Vagina (tissue), 2 donors: ENCODE measurements around the gene SLAMF6. TPM values are rescaled to one million over a fixed set of nuclear protein-coding genes. Genes with fewer than 3 reads are reported as not detected.

ENCODE experiments used
- DNase-seq, 2 donors: peaks; one replicate each; pipeline ENCODE4 v3.0.0-alpha.2; 2017; ENCODE audit errors: extremely low spot score in 2 of 2
- H3K27ac ChIP-seq: fragments of 200-600 bp; sonication (generic); one replicate; pipeline ENCODE4 v1.5.1; 2019
- H3K27me3 ChIP-seq: fragments of 200-600 bp; sonication (generic); one replicate; pipeline ENCODE4 v1.5.1; 2019
- H3K36me3 ChIP-seq, 2 donors: fragments of 200-600 bp; sonication (generic); one replicate each; pipeline ENCODE4 v1.5.1; 2017 to 2019
- H3K4me1 ChIP-seq: fragments of 200-600 bp; sonication (generic); one replicate; pipeline ENCODE4 v1.5.1; 2019
- H3K4me3 ChIP-seq, 2 donors: fragments of 200-600 bp; sonication (generic); 1 replicate in 1 of 2; 2 replicates in 1 of 2; pipeline ENCODE4 v1.5.1; 2016 to 2019
- H3K9me3 ChIP-seq: fragments of 200-600 bp; sonication (generic); one replicate; pipeline ENCODE4 v1.5.1; 2019
- CTCF ChIP-seq, 3 experiments: fragments of 450-650 bp in 2 of 3; fragments of 200-600 bp in 1 of 3; sonication (generic) in 1 of 3; IDR thresholded peaks; one replicate each; pipeline ENCODE4 v1.5.1; 2017 to 2019; ENCODE audit warnings: antibody characterized with exemption in 3 of 3, mild to moderate bottlenecking in 2 of 3, moderate library complexity in 2 of 3
- POLR2A ChIP-seq, 2 donors: fragments of 450-650 bp; IDR thresholded peaks; one replicate each; pipeline ENCODE4 v1.6.1; 2017; ENCODE audit warnings: antibody characterized with exemption in 2 of 2, mild to moderate bottlenecking in 2 of 2, moderate library complexity in 2 of 2
- POLR2AphosphoS5 ChIP-seq, 2 donors: sonication (generic); formaldehyde crosslinking; IDR thresholded peaks; one replicate each; pipeline ENCODE4 v1.9.0; 2017; ENCODE audit warnings: antibody characterized with exemption in 2 of 2, mild to moderate bottlenecking in 2 of 2, low read depth in 1 of 2; ENCODE audit not compliant: insufficient read depth in 1 of 2
- intact Hi-C: fragments of 100-400 bp; cut with DNase I; formaldehyde crosslinking; loops from one replicate; pipeline ENCODE4 v1.15.1; 2023
- total RNA-seq: library from RNA; depleted of rRNA; stranded (reverse); fragments of >200 nt; gene quantifications from one replicate; pipeline ENCODE4 v1.2.3, GENCODE V29; 2016

The SLAMF6 gene
- total RNA-seq, 1 donor from 2014 or later: 8.6 TPM

DNA sequence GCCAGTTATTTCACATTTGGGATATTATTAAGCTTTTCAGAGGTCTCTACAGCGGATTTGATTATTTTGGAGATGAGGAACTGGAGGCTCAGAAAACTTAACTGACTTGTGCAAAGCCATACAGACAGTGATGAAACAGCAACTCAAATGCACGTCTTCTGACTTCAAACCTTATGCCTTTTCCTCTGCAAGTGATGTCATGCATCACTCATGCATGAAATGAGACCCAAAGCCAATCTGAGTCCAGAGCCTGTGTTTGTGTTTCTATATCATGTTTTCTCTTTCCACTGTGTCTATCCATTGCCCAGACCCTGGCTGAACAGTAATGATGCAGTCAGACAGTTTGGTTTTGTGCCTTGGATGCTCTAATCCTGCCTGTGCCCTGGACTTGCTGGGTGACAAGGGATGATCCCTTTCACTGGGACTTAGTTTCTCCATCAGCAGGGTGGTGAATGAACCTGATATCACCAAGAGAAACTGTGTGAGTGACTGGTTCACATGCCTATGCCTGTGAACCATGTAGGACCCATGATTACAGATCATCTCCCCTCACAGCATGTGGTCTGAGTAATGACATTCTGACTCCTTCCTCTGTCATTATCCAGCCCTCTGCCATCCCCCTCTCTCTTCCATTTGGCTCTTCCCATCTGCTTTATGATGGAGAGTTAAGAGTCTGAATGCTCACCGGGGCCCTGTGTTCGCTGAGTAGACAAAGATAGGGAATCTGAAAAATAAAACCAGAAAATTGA is 33.4 kb downstream of the SLAMF6 start:
- H3K4me3 ChIP-seq: no peak overlapping the region
- H3K27ac ChIP-seq: no peak overlapping the region
- no peaks in the 10 kb centered on the region for H3K36me3 ChIP-seq
- DNase-seq: no peak
- intact Hi-C loops: no loop called here
- no peaks in the 10 kb centered on the region for H3K27me3 ChIP-seq
- no peaks in the 10 kb centered on the region for H3K9me3 ChIP-seq
- H3K4me1 ChIP-seq: no peaks in the 10 kb centered on the region
- TF ChIP-seq CTCF (IDR thresholded peaks at IDR 0.05) (no peak), POLR2A (IDR thresholded peaks at IDR 0.05) (no peak), POLR2AphosphoS5 (IDR thresholded peaks at IDR 0.05; ENCODE audit: insufficient read depth in 1 of 2, low read depth in 1 of 2) (no peak)

DNA sequence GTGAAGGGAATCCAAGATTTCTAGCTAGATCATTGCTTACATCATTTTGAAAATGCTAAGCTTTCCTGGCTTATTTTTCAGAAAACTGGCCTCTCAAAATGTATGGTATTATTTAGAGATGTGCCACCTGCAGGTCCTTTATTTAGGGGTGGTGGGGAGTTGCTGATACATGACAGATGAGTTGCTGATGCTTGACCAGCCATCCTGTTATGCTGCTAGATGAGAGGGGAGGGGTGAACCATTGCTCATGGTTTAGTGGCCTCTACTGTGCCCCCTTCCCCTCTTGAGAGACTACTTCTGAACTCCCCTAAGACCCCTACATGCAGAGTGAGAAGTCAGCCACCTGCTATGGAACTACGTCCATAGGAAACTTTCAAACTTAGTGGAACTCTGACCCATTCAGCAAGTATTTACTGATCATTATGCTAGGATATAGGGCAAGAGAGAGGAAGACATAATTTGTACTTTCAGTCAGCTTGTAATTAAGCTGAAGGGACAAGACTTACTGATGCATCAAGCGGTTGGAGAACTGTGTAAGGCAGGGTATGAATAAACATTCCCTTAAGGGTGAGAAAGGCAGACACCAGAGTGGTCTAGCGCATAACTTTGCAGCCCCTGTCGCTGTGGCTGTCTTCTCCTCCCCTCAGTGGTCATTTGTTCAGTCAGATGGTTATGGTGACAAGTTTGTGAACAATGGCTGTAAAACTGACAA is 34.6 kb downstream of the SLAMF6 start:
- TF ChIP-seq CTCF (IDR thresholded peaks at IDR 0.05): no peak
- TF ChIP-seq POLR2AphosphoS5 (IDR thresholded peaks at IDR 0.05; ENCODE audit: insufficient read depth in 1 of 2, low read depth in 1 of 2): no peak
- no peak for TF ChIP-seq POLR2A (IDR thresholded peaks at IDR 0.05)
- Histone ChIP-seq H3K36me3 (no peaks in the 10 kb centered on the region), H3K27me3 (no peaks in the 10 kb centered on the region), H3K27ac (no peak overlapping the region), H3K9me3 (no peaks in the 10 kb centered on the region), H3K4me1 (no peaks in the 10 kb centered on the region), H3K4me3 (no peak overlapping the region)
- intact Hi-C loops: no loop called here
- DNase-seq: no peak

- Histone ChIP-seq H3K27me3 (no peaks in the 10 kb centered on the region), H3K4me3 (no peak overlapping the region), H3K36me3 (no peaks in the 10 kb centered on the region), H3K9me3 (no peaks in the 10 kb centered on the region), H3K27ac (no peak overlapping the region), H3K4me1 (no peaks in the 10 kb centered on the region)
- TF ChIP-seq CTCF (IDR thresholded peaks at IDR 0.05): no peak
- TF ChIP-seq POLR2A (IDR thresholded peaks at IDR 0.05): no peak
- no peak for TF ChIP-seq POLR2AphosphoS5 (IDR thresholded peaks at IDR 0.05; ENCODE audit: insufficient read depth in 1 of 2, low read depth in 1 of 2)
- intact Hi-C loops: no loop called here
- DNase-seq: no peak
Measured at GRCh38 chr1:160486453-160486852, 36.6 kb downstream of the SLAMF6 start.

GRCh38 chr1:160483505-160484185 is 39.4 kb downstream of the SLAMF6 start:
- TF ChIP-seq POLR2A (IDR thresholded peaks at IDR 0.05) (no peak), CTCF (IDR thresholded peaks at IDR 0.05) (no peak), POLR2AphosphoS5 (IDR thresholded peaks at IDR 0.05; ENCODE audit: insufficient read depth in 1 of 2, low read depth in 1 of 2) (no peak)
- no peaks in the 10 kb centered on the region for H3K4me1 ChIP-seq
- intact Hi-C loops: no loop called here

More at GRCh38 chr1:160483505-160484185, 39.4 kb downstream of the SLAMF6 start:
- Histone ChIP-seq H3K27me3 (no peaks in the 10 kb centered on the region), H3K4me3 (no peak overlapping the region), H3K27ac (no peak overlapping the region), H3K9me3 (no peaks in the 10 kb centered on the region), H3K36me3 (no peaks in the 10 kb centered on the region)
- no peak for DNase-seq
